BLaER1 treated with 17β-estradiol and CSF1 and Interleukin-3, amounts not matched to agents 10 nM and 100 nM (cell line): ENCODE results near the gene PTPRH.
A peak's percentile ranks its signal among the peaks of the same experiment; 100 is the strongest.
"Not testable (repeated sequence)": the region's sequence is repeated elsewhere in the genome, so short reads cannot be mapped to it uniquely, and the experiment has no call there.

Experiments used
- H3K27ac ChIP-seq, 11 experiments: shearing (Covaris generic); formaldehyde crosslinking; 2 replicates each; pipeline ENCODE4 v1.8.1; 2022
- H3K27me3 ChIP-seq, 11 experiments: shearing (Covaris generic); formaldehyde crosslinking; 2 replicates each; pipeline ENCODE4 v1.8.1; 2022
- H3K36me3 ChIP-seq, 11 experiments: shearing (Covaris generic); formaldehyde crosslinking; 2 replicates each; pipeline ENCODE4 v1.8.1; 2022
- H3K4me1 ChIP-seq, 10 experiments: shearing (Covaris generic); formaldehyde crosslinking; 2 replicates each; pipeline ENCODE4 v1.8.1; 2022
- H3K4me2 ChIP-seq, 11 experiments: shearing (Covaris generic); formaldehyde crosslinking; 2 replicates each; pipeline ENCODE4 v1.8.1; 2022
- H3K4me3 ChIP-seq, 10 experiments: shearing (Covaris generic); formaldehyde crosslinking; 2 replicates each; pipeline ENCODE4 v1.8.1; 2022
- H3K9ac ChIP-seq, 11 experiments: shearing (Covaris generic); formaldehyde crosslinking; 2 replicates each; pipeline ENCODE4 v1.8.1; 2022
- H3K9me3 ChIP-seq, 11 experiments: shearing (Covaris generic); formaldehyde crosslinking; replicated peaks in 1 of 11; 2 replicates each; pipeline ENCODE4 v1.8.1; 2022
- H4K20me1 ChIP-seq, 11 experiments: shearing (Covaris generic); formaldehyde crosslinking; 2 replicates each; pipeline ENCODE4 v1.8.1; 2022
- Cebpa-rat ChIP-seq, 11 experiments: shearing (Covaris generic); IDR thresholded peaks; 2 replicates each; pipeline ENCODE4 v1.8.1; 2022

Gene PTPRH

DNA sequence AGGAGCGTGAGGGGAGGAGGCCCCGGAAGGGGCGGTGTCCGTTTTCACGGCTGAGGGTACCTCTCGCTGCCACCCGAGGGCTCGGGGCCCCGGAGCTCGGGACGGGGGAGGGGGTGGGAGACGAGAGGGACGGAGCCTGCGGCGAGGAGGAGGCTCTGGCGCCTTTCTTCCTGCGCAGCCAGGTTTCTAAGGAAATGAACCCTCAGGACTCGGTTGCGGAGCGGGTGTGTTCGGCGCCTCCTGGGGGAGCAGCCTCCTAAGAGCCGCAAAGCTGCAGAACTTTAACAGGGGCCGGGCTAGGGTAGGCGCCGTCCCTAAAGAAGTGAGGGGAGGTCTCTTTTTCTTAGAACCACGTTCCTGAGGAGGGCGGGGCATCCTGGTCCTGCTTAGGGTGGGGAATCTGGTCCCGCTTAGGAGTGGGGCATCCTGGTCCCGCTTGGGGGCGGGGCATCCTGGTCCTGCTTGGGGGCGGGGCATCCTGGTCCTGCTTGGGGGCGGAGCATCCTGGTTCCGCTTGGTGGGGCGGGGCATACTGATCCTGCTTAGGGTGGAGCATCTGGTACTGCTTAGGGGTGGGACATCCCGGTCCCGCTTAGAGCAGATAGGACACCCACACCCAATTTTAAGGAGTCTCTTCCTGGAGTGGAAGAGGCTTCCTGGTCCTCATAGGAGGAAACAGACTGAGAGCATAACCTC lies 35.4 kb downstream of the PTPRH start:
- Histone ChIP-seq H3K4me2 (peak overlapping the region; percentile 81 to 97 (median 91)), H3K27me3 (peaks cover 31 to 55% (median 40%) of the 10 kb centered on the region in 11 experiments), H4K20me1 (no peaks in the 10 kb centered on the region; a peak in 1 of 22 replicates), H3K27ac (peak overlapping the region in 7 of 11 experiments; percentile 14 to 62 (median 31); a peak in 10 of 22 replicates), H3K36me3 (no peaks in the 10 kb centered on the region), H3K4me3 (peak overlapping the region; percentile 52 to 74 (median 66)), H3K4me1 (peaks cover 11 to 43% (median 39%) of the 10 kb centered on the region in 10 experiments), H3K9me3 (peaks cover 0 to 12% (median 0%) of the 10 kb centered on the region in 11 experiments; a peak in 4 of 22 replicates), H3K9ac (peak overlapping the region; percentile 45 to 76 (median 64))
- no peak for TF ChIP-seq Cebpa-rat (IDR thresholded peaks at IDR 0.05)

DNA sequence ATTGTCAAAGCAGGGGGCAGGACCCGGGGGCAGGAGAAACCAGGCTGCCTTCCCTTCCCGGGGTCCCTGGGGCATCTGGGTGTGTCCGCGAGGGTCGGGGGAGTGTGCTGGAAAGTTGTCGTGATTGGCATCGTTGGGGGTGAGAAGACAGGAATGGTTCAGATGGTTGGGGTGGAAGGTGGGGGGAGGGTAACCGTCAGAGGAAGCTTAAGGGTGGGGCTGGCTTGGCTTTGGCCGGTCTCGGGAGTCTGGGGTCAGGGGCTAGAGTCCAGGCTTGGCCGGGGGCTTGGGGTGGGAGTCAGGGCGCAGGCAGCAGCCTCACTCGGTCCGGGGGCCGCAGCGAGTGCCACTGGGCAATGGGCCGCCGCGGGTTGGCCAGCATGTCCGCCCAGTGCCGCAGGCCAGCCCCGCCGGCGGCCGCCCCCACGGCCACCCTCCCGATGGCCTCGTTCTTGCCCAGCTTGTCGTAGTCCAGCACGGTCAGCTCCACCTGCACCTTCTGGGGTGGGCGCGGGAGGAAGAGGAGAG lies 36.1 kb downstream of the PTPRH start:
- H3K4me2 ChIP-seq, result peak overlapping the region; percentile 81 to 97 (median 91)
- H3K4me3 ChIP-seq, result peak overlapping the region; percentile 52 to 74 (median 66)
- H3K27me3 ChIP-seq, result peaks cover 31 to 56% (median 40%) of the 10 kb centered on the region in 11 experiments
- H3K27ac ChIP-seq, result peak overlapping the region in 7 of 11 experiments; percentile 14 to 62 (median 31); a peak in 10 of 22 replicates
- no peak for TF ChIP-seq Cebpa-rat (IDR thresholded peaks at IDR 0.05)
- H3K36me3 ChIP-seq, result no peaks in the 10 kb centered on the region
- peaks cover 0 to 12% (median 0%) of the 10 kb centered on the region in 11 experiments; a peak in 4 of 22 replicates for H3K9me3 ChIP-seq
- peak overlapping the region; percentile 45 to 76 (median 64); a peak in 21 of 22 replicates for H3K9ac ChIP-seq
- peaks cover 5 to 37% (median 32%) of the 10 kb centered on the region in 10 experiments; a peak in 19 of 20 replicates for H3K4me1 ChIP-seq
- no peaks in the 10 kb centered on the region; a peak in 1 of 22 replicates for H4K20me1 ChIP-seq

- Histone ChIP-seq H3K36me3 (no peaks in the 10 kb centered on the region), H4K20me1 (no peaks in the 10 kb centered on the region; a peak in 1 of 22 replicates), H3K27ac (no peak overlapping the region), H3K4me2 (peak overlapping the region; percentile 81 to 97 (median 91); a peak in 21 of 22 replicates), H3K27me3 (peaks cover 31 to 56% (median 40%) of the 10 kb centered on the region in 11 experiments), H3K9ac (no peak overlapping the region), H3K4me3 (peak overlapping the region in 6 of 10 experiments; percentile 62 to 74 (median 66); a peak in 8 of 20 replicates), H3K4me1 (peaks cover 0 to 32% (median 27%) of the 10 kb centered on the region in 10 experiments; a peak in 19 of 20 replicates), H3K9me3 (peaks cover 0 to 12% (median 0%) of the 10 kb centered on the region in 11 experiments; a peak in 4 of 22 replicates)
- no peak for TF ChIP-seq Cebpa-rat (IDR thresholded peaks at IDR 0.05)
Measured at GRCh38 chr19:55172741-55173140, 36.6 kb downstream of the PTPRH start.

DNA sequence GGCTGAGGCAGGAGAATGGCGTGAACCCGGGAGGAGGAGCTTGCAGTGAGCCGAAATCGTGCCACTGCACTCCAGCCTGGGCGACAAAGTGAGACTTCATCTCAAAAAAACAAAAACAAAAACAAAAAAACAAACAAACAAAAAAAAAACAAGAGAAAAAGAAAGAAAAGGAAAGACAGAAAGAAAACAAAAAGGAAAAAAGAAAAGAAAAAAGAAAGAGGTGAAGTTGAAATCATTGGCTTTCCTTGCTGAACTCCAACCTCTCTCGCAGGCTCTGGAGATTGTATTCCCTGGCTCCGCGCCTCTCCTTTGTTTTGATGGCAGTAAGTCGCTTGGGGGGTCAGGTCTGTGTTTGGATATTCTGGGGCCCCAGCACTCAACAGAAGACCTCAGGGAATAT lies 37.0 kb downstream of the PTPRH start:
- peaks cover 31 to 56% (median 40%) of the 10 kb centered on the region in 11 experiments for H3K27me3 ChIP-seq
- H3K36me3 ChIP-seq, H4K20me1 ChIP-seq, H3K27ac ChIP-seq, H3K9ac ChIP-seq, H3K4me3 ChIP-seq: not testable (repeated sequence)
- peaks cover 0 to 12% (median 0%) of the 10 kb centered on the region in 11 experiments; a peak in 4 of 22 replicates for H3K9me3 ChIP-seq
- H3K4me1 ChIP-seq, result peaks cover 0 to 30% (median 25%) of the 10 kb centered on the region in 10 experiments; a peak in 19 of 20 replicates
- peak overlapping the region in 1 of 11 experiments; percentile 90; a peak in 2 of 22 replicates for H3K4me2 ChIP-seq

GRCh38 chr19:55171440-55171839 lies 37.9 kb downstream of the PTPRH start:
- H3K27ac ChIP-seq, result no peak overlapping the region
- peaks cover 31 to 56% (median 40%) of the 10 kb centered on the region in 11 experiments for H3K27me3 ChIP-seq
- H3K4me2 ChIP-seq, result no peak overlapping the region
- H3K4me3 ChIP-seq, result no peak overlapping the region
- peaks cover 0 to 12% (median 0%) of the 10 kb centered on the region in 11 experiments; a peak in 4 of 22 replicates for H3K9me3 ChIP-seq
- no peaks in the 10 kb centered on the region for H3K36me3 ChIP-seq
- peaks cover 3 to 36% (median 26%) of the 10 kb centered on the region in 10 experiments; a peak in 19 of 20 replicates for H3K4me1 ChIP-seq
- H3K9ac ChIP-seq, result no peak overlapping the region
- no peak for TF ChIP-seq Cebpa-rat (IDR thresholded peaks at IDR 0.05)
- no peaks in the 10 kb centered on the region for H4K20me1 ChIP-seq

DNA sequence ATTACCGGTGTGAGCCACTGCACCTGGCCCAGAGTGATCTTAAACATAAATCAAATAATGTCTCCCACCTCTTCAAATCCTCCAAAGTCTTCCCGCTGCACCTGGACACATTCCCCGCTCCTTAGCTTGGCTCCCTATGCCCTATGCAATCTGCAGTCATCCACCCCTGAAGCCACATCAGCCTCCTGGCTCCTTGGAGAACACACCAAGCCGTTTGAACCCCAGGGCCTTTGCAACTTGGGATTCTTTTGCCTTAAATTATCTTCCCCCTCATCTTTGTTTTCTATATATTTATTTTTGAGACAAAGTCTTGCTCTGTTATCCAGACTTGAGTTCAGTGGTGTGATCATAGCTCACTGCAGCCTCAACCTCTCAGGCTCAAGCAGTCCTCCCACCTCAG lies 40.2 kb downstream of the PTPRH start:
- Histone ChIP-seq H3K9me3 (no peaks in the 10 kb centered on the region), H3K27me3 (peaks cover 31 to 54% (median 40%) of the 10 kb centered on the region in 11 experiments), H3K9ac (no peak overlapping the region), H4K20me1 (no peaks in the 10 kb centered on the region; a peak in 1 of 22 replicates), H3K4me2 (no peak overlapping the region), H3K36me3 (no peaks in the 10 kb centered on the region), H3K4me1 (peaks cover 3 to 33% (median 29%) of the 10 kb centered on the region in 10 experiments; a peak in 18 of 20 replicates), H3K27ac (no peak overlapping the region), H3K4me3 (no peak overlapping the region)
- TF ChIP-seq Cebpa-rat (IDR thresholded peaks at IDR 0.05), result no peak

- no peaks in the 10 kb centered on the region for H3K36me3 ChIP-seq
- no peaks in the 10 kb centered on the region; a peak in 1 of 22 replicates for H4K20me1 ChIP-seq
- peaks cover 8 to 32% (median 20%) of the 10 kb centered on the region in 11 experiments for H3K27me3 ChIP-seq
- peak within 1 kb of the TSS; percentile 84 to 93 (median 90) for H3K4me2 ChIP-seq
- peak within 1 kb of the TSS in 10 of 11 experiments; percentile 43 to 71 (median 60); a peak in 18 of 22 replicates for H3K9ac ChIP-seq
- H3K4me3 ChIP-seq, result peak within 1 kb of the TSS; percentile 49 to 70 (median 62)
- H3K9me3 ChIP-seq, result no peaks in the 10 kb centered on the region
- H3K4me1 ChIP-seq, result peaks cover 0 to 18% (median 15%) of the 10 kb centered on the region in 10 experiments; a peak in 15 of 20 replicates
- peak within 1 kb of the TSS in 10 of 11 experiments; percentile 39 to 73 (median 62); a peak in 17 of 22 replicates for H3K27ac ChIP-seq
- TF ChIP-seq Cebpa-rat (IDR thresholded peaks at IDR 0.05), result 0 out of 22 replicates have a peak, but pooled peaks of 1 of the 11 experiments have one; percentile 34
Measured at GRCh38 chr19:55166530-55167268, 42.6 kb downstream of the PTPRH start, which contains the start of gene DNAAF3. TSS of gene DNAAF3 (minus strand) at chr19:55166613. CDS start at chr19:55166413, 200 bp downstream.

- peak overlapping the region; percentile 49 to 70 (median 62) for H3K4me3 ChIP-seq
Measured at GRCh38 chr19:55165952-55166529, 43.3 kb downstream of the PTPRH start.

More at GRCh38 chr19:55165952-55166529, 43.3 kb downstream of the PTPRH start:
- no peak for TF ChIP-seq Cebpa-rat (IDR thresholded peaks at IDR 0.05)
- Histone ChIP-seq H3K27me3 (peaks cover 4 to 29% (median 14%) of the 10 kb centered on the region in 11 experiments; a peak in 19 of 22 replicates), H3K27ac (peak overlapping the region in 1 of 11 experiments; percentile 10; a peak in 1 of 22 replicates), H4K20me1 (no peaks in the 10 kb centered on the region; a peak in 1 of 22 replicates), H3K4me1 (peaks cover 0 to 18% (median 15%) of the 10 kb centered on the region in 10 experiments; a peak in 15 of 20 replicates), H3K36me3 (no peaks in the 10 kb centered on the region), H3K9me3 (no peaks in the 10 kb centered on the region), H3K4me2 (peak overlapping the region; percentile 84 to 93 (median 90)), H3K9ac (peak overlapping the region in 4 of 11 experiments; percentile 7 to 38 (median 25); a peak in 2 of 22 replicates)
